ENCODE data around the gene ADGRF5.

- TF ChIP-seq GATA2 (IDR thresholded peaks at IDR 0.05; ENCODE audit: low read depth, low read length) (no peak), GATA3 (IDR thresholded peaks at IDR 0.05; ENCODE audit: low read depth, low read length) (no peak)
These were observed 22.1 kb downstream of the ADGRF5 start for GRCh38 chr6:46899659-46900058.

Measured in SH-SY5Y (cell line).